GM23248 (cell line): ENCODE data around the gene CALML3. TPM values are rescaled to one million over a fixed set of nuclear protein-coding genes. Genes with fewer than 3 reads are reported as not detected.

Source experiments
- DNase-seq: peaks from one replicate; pipeline ENCODE4 v3.0.0-alpha.2; 2015
- H2AFZ ChIP-seq: fragments of 200-600 bp; sonication (generic); 2 replicates; pipeline ENCODE4 v1.6.1; 2016; ENCODE audit warnings: antibody characterized with exemption
- H3F3A ChIP-seq: fragments of 200-600 bp; sonication (generic); 2 replicates; pipeline ENCODE4 v1.6.1; 2016; ENCODE audit warnings: mild to moderate bottlenecking, antibody characterized with exemption, mixed run types; ENCODE audit not compliant: insufficient read depth
- H3K27ac ChIP-seq: fragments of 200-600 bp; sonication (generic); 2 replicates; pipeline ENCODE4 v1.5.1; 2016; ENCODE audit warnings: mild to moderate bottlenecking
- H3K27me3 ChIP-seq: fragments of 200-600 bp; sonication (generic); replicated peaks from 2 replicates; pipeline ENCODE4 v1.6.1; 2016; ENCODE audit warnings: mild to moderate bottlenecking; ENCODE audit not compliant: insufficient read depth
- H3K36me3 ChIP-seq: fragments of 200-600 bp; sonication (generic); 2 replicates; pipeline ENCODE4 v1.6.1; 2016; ENCODE audit warnings: low read depth, mild to moderate bottlenecking
- H3K4me1 ChIP-seq: fragments of 200-600 bp; sonication (generic); 2 replicates; pipeline ENCODE4 v1.6.1; 2016; ENCODE audit warnings: mild to moderate bottlenecking; ENCODE audit not compliant: insufficient read depth
- H3K4me2 ChIP-seq: fragments of 200-600 bp; sonication (generic); one replicate; pipeline ENCODE4 v1.6.1; 2016; ENCODE audit warnings: mild to moderate bottlenecking; ENCODE audit not compliant: unreplicated experiment
- H3K4me3 ChIP-seq: fragments of 200-600 bp; sonication (generic); 2 replicates; pipeline ENCODE4 v1.5.1; 2016; ENCODE audit warnings: mild to moderate bottlenecking
- H3K79me2 ChIP-seq: fragments of 200-600 bp; sonication (generic); 2 replicates; pipeline ENCODE4 v1.6.1; 2016; ENCODE audit warnings: mild to moderate bottlenecking; ENCODE audit not compliant: insufficient read depth
- H3K9ac ChIP-seq: fragments of 200-600 bp; sonication (generic); 2 replicates; pipeline ENCODE4 v1.6.1; 2016; ENCODE audit warnings: mild to moderate bottlenecking
- H3K9me2 ChIP-seq: fragments of 200-600 bp; sonication (generic); 2 replicates; pipeline ENCODE4 v1.6.1; 2016; ENCODE audit warnings: mixed run types, mild to moderate bottlenecking, moderate library complexity; ENCODE audit not compliant: insufficient read depth
- H3K9me3 ChIP-seq: fragments of 200-600 bp; sonication (generic); one replicate; pipeline ENCODE4 v1.6.1; 2017; ENCODE audit warnings: low read depth
- H4K20me1 ChIP-seq: fragments of 200-600 bp; sonication (generic); 2 replicates; pipeline ENCODE4 v1.6.0; 2016; ENCODE audit not compliant: insufficient read depth
- EZH2 ChIP-seq: fragments of 200-600 bp; sonication (generic); IDR thresholded peaks from 2 replicates; pipeline ENCODE4 v1.6.1; 2018; ENCODE audit warnings: antibody characterized with exemption, mild to moderate bottlenecking; ENCODE audit not compliant: insufficient read depth, poor library complexity, severe bottlenecking
- EZH2phosphoT487 ChIP-seq: fragments of 200-600 bp; sonication (generic); IDR thresholded peaks from 2 replicates; pipeline ENCODE4 v1.6.1; 2018; ENCODE audit warnings: antibody characterized with exemption, moderate library complexity, mild to moderate bottlenecking, low read depth; ENCODE audit not compliant: insufficient read depth
- WGBS, 2 experiments: methylation state at CpG; one replicate each; pipeline ENCODE4 v1.1.6; 2015 to 2017; ENCODE audit warnings: low lambda C conversion rate in 2 of 2, low coverage in 1 of 2; ENCODE audit errors: missing lambda C conversion rate in 2 of 2; 5-methylcytosine and 5-hydroxymethylcytosine counted together
- in situ Hi-C: fragments of 300-500 bp; cut with MboI; formaldehyde crosslinking; loops from 2 replicates; pipeline ENCODE4 v1.15.0; 2020
- polyA plus RNA-seq: library from polyadenylated mRNA; unstranded; fragments of >200 nt; fragmentation: Nextera tagmentation; extraction: Ambion mirVana; gene quantifications from 2 replicates; pipeline ENCODE4 v1.2.1, GENCODE V29; 2016
- total RNA-seq: library from RNA; depleted of rRNA; stranded (reverse); fragments of >200 nt; shearing (Covaris generic); gene quantifications from 2 replicates; pipeline ENCODE4 v1.2.3, GENCODE V29; 2014

CALML3 gene
- total and polyA plus RNA-seq, 2 experiments from 2014 or later = not detected

DNA sequence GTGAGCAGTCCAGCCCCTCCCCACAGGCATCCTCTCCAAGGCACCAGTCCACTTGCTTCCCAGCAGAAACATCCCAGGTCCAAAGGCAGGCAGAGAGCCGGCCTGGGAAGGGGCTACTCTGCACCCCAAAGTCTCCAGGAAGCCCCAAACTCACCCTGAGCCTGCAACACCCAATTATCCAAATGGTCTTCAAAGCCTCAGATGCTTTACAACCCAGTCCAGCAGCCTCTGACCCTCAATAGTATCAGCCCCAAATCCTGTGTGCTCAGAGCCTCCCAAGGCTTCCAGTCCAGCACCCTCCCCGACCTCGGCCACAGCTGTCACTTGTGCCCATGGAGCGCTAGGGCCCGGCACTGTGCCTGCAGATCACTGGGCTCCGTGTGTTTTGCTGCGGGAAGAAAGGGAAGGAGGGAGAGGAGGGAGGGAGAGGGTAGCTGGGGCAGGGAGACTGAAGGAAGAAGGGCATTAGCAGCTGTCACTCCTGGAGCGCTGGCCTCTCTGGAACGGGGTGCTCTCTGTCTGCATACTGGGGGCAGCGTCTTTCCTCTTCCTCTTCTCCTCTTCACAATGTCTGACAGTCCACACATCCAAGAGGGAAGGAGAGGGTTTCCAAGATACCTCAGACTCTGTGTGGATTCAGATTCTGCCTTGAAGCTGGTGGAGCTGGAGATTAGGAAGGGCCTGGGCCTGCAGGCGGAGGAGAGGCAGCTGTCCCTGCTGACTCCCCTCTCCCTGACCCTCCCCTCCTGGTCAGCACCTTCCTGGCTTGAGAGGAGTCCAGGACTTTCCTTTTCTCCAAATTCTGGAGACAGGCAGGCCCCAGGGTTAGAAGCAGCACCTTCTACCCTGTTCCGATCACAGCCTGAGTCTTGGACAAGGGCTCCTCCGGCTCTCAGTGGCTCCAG lies 38.6 kb upstream of the CALML3 start:
- H3K27ac ChIP-seq = no peak overlapping the region
- in situ Hi-C loops = no loop called here
- H3K4me2 ChIP-seq = no peak overlapping the region
- H4K20me1 ChIP-seq = no peaks in the 10 kb centered on the region
- no peak overlapping the region for H2AFZ ChIP-seq
- H3K79me2 ChIP-seq = no peaks in the 10 kb centered on the region
- H3F3A ChIP-seq = no peaks in the 10 kb centered on the region
- WGBS, 2 experiments = 82 to 85% methylated on average over 13 of the region's 13 CpGs
- H3K36me3 ChIP-seq = no peaks in the 10 kb centered on the region
- no peak overlapping the region for H3K4me3 ChIP-seq
- no peak for DNase-seq
- H3K9me2 ChIP-seq = no peaks in the 10 kb centered on the region
- H3K9me3 ChIP-seq = no peaks in the 10 kb centered on the region
- no peaks in the 10 kb centered on the region for H3K4me1 ChIP-seq
- no peaks in the 10 kb centered on the region for H3K27me3 ChIP-seq
- no peak for TF ChIP-seq EZH2phosphoT487
- H3K9ac ChIP-seq = no peak overlapping the region

DNA sequence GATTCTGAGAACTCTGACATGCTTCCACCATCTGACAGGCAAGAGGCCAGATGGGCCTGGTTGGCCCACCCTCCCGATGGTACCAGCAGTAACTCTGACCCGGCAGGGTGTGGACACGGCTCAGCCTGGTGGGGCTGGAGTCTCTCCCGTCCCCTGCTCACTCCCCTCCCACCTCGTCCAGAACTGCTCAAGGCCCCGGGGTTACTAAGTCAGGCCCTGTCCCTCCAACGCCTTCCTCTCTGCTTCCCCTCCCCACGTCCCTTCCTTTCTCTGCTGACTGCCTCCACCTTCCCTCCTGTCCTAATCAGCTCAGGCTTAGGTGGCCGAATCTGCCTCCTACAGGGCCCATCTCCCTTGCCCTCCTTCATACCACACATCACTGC lies 37.9 kb upstream of the CALML3 start:
- Histone ChIP-seq H3K4me1 (no peaks in the 10 kb centered on the region), H3K27ac (no peak overlapping the region), H3K9ac (no peak overlapping the region), H4K20me1 (no peaks in the 10 kb centered on the region), H3K9me2 (no peaks in the 10 kb centered on the region), H3K27me3 (no peaks in the 10 kb centered on the region), H3K79me2 (no peaks in the 10 kb centered on the region), H3K4me2 (no peak overlapping the region), H3K36me3 (no peaks in the 10 kb centered on the region), H3K4me3 (no peak overlapping the region), H3K9me3 (no peaks in the 10 kb centered on the region), H3F3A (no peaks in the 10 kb centered on the region), H2AFZ (no peak overlapping the region)
- TF ChIP-seq EZH2 (no peak), EZH2phosphoT487 (no peak)
- no peak for DNase-seq
- WGBS, 2 experiments = 28 to 36% methylated on average over 6 to 9 of the region's 9 CpGs
- in situ Hi-C loops = no loop called here

DNA sequence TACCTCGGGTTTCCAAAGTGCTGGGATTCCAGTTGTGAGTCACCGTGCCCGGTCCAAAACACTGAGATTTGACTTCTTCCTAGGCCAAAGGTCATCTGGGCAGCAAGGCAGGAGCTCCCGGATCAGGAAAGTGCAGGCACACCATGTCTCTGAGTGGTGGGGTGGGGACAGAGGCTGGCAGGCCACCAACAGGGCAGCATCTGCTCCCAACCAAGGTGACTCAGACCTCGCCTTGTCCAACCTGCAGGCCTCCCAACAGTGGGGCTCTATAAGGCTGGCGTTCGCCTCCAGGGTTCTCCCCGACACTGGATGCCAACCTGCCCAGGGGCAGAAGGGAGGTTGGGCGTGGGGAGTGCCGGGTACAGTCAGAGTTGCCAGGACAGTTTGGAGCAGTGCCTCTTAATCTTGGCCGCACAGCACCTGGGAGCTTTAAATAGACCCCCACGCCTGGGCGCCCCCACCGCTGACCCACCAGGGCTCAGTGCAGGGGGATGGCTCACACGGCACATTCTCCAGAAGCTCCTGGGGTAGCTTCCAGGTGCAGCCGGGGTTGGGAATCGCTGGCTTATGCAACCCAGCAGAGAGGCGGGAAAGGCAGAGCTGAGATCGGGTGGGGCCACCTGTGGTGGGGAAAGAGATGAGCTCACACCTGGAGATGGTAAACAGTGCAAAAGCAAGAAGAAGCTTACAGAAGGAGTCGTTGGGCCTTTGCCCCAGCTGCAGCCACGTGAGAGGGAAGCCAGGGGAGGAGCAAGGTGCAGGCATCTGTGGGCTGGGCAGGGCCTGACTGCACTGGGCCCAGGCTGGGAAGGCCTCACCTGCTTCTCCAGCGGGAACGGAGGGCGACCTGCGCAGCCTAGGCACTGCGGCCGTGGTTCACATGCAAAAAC lies 36.2 kb upstream of the CALML3 start:
- no peak overlapping the region for H2AFZ ChIP-seq
- no peak for DNase-seq

GRCh38 chr10:5490032-5490431 lies 34.7 kb upstream of the CALML3 start:
- TF ChIP-seq EZH2 (no peak), EZH2phosphoT487 (no peak)
- no peaks in the 10 kb centered on the region for H3K9me3 ChIP-seq
- in situ Hi-C loops = no loop called here
- H3K4me2 ChIP-seq = no peak overlapping the region
- H3K9ac ChIP-seq = no peak overlapping the region
- no peak overlapping the region for H3K4me3 ChIP-seq
- H3K27me3 ChIP-seq = no peaks in the 10 kb centered on the region
- H3F3A ChIP-seq = no peaks in the 10 kb centered on the region
- H3K27ac ChIP-seq = no peak overlapping the region
- no peaks in the 10 kb centered on the region for H3K9me2 ChIP-seq
- no peaks in the 10 kb centered on the region for H3K36me3 ChIP-seq
- no peaks in the 10 kb centered on the region for H3K79me2 ChIP-seq
- 80 to 86% methylated on average over 4 of the region's 4 CpGs for WGBS, 2 experiments
- H3K4me1 ChIP-seq = no peaks in the 10 kb centered on the region
- no peak for DNase-seq
- H4K20me1 ChIP-seq = no peaks in the 10 kb centered on the region
- H2AFZ ChIP-seq = no peak overlapping the region

More for the DNA sequence above, 36.2 kb upstream of the CALML3 start:
- Histone ChIP-seq H3K9ac (no peak overlapping the region), H3F3A (no peaks in the 10 kb centered on the region), H4K20me1 (no peaks in the 10 kb centered on the region), H3K4me1 (no peaks in the 10 kb centered on the region), H3K27me3 (no peaks in the 10 kb centered on the region), H3K79me2 (no peaks in the 10 kb centered on the region), H3K27ac (no peak overlapping the region), H3K9me2 (no peaks in the 10 kb centered on the region), H3K4me3 (no peak overlapping the region), H3K36me3 (no peaks in the 10 kb centered on the region), H3K9me3 (no peaks in the 10 kb centered on the region), H3K4me2 (no peak overlapping the region)
- in situ Hi-C loops = no loop called here
- no peak for TF ChIP-seq EZH2
- WGBS, 2 experiments = 90% methylated on average over 27 of the region's 27 CpGs
